Measurements from ENCODE around the gene NIPBL.
"Not testable (repeated sequence)": the region's sequence is repeated elsewhere in the genome, so short reads cannot be mapped to it uniquely, and the experiment has no call there.

NIPBL gene

GRCh38 chr5:36950586-36951457 lies 74.3 kb downstream of the NIPBL start:
- no peak for DNase-seq

GRCh38 chr5:36953043-36953442 lies 76.5 kb downstream of the NIPBL start:
- no peak for DNase-seq

GRCh38 chr5:36957953-36958537 lies 81.5 kb downstream of the NIPBL start:
- no peak for DNase-seq

- no peak for DNase-seq
These were observed 82.0 kb downstream of the NIPBL start for GRCh38 chr5:36958612-36959011.

- no peak for DNase-seq
These were observed 88.6 kb downstream of the NIPBL start for GRCh38 chr5:36965179-36965578.

- DNase-seq, result no peak
These were observed 93.3 kb downstream of the NIPBL start for GRCh38 chr5:36969700-36970395.

GRCh38 chr5:36978196-36978595 lies 101.6 kb downstream of the NIPBL start:
- DNase-seq, result no peak

GRCh38 chr5:36982146-36982545 lies 105.6 kb downstream of the NIPBL start:
- DNase-seq, result no peak

GRCh38 chr5:36985387-36985786 lies 108.8 kb downstream of the NIPBL start:
- DNase-seq, result no peak

- DNase-seq, result no peak
These were observed 111.8 kb downstream of the NIPBL start for GRCh38 chr5:36988396-36988795.

- DNase-seq, result no peak
These were observed 122.0 kb downstream of the NIPBL start for GRCh38 chr5:36998578-36998977.

GRCh38 chr5:37002176-37002751 lies 125.7 kb downstream of the NIPBL start:
- no peak for DNase-seq

- no peak for DNase-seq
These were observed 128.7 kb downstream of the NIPBL start for GRCh38 chr5:37005252-37005651.

- DNase-seq, result no peak
These were observed 129.5 kb downstream of the NIPBL start for GRCh38 chr5:37005946-37006540.

GRCh38 chr5:37013181-37013580 lies 136.6 kb downstream of the NIPBL start:
- DNase-seq, result not testable (repeated sequence)

GRCh38 chr5:37014321-37014720 lies 137.8 kb downstream of the NIPBL start:
- DNase-seq, result no peak

- DNase-seq, result no peak
These were observed 139.5 kb downstream of the NIPBL start for GRCh38 chr5:37015795-37016666.

GRCh38 chr5:37028910-37029309 lies 152.3 kb downstream of the NIPBL start:
- DNase-seq, result no peak

GRCh38 chr5:37029436-37029835 lies 152.9 kb downstream of the NIPBL start:
- no peak for DNase-seq

GRCh38 chr5:37034955-37035354 lies 158.4 kb downstream of the NIPBL start:
- no peak for DNase-seq

GRCh38 chr5:37037840-37038239 lies 161.3 kb downstream of the NIPBL start:
- DNase-seq, result no peak

- DNase-seq, result no peak
These were observed 163.3 kb downstream of the NIPBL start for GRCh38 chr5:37039824-37040223.
